HG02759 (cell line): ENCODE measurements around the gene PBRM1.
A peak's percentile ranks its signal among the peaks of the same experiment; 100 is the strongest.
"Not testable (repeated sequence)": the region's sequence is repeated elsewhere in the genome, so short reads cannot be mapped to it uniquely, and the experiment has no call there.

ENCODE experiments used
- ATAC-seq: cut with Tn5 transposase; IDR thresholded peaks from one replicate; pipeline ENCODE4 v1.9.1; 2021; ENCODE audit warnings: mild to moderate bottlenecking, moderate library complexity; ENCODE audit not compliant: unreplicated experiment

The PBRM1 gene

DNA sequence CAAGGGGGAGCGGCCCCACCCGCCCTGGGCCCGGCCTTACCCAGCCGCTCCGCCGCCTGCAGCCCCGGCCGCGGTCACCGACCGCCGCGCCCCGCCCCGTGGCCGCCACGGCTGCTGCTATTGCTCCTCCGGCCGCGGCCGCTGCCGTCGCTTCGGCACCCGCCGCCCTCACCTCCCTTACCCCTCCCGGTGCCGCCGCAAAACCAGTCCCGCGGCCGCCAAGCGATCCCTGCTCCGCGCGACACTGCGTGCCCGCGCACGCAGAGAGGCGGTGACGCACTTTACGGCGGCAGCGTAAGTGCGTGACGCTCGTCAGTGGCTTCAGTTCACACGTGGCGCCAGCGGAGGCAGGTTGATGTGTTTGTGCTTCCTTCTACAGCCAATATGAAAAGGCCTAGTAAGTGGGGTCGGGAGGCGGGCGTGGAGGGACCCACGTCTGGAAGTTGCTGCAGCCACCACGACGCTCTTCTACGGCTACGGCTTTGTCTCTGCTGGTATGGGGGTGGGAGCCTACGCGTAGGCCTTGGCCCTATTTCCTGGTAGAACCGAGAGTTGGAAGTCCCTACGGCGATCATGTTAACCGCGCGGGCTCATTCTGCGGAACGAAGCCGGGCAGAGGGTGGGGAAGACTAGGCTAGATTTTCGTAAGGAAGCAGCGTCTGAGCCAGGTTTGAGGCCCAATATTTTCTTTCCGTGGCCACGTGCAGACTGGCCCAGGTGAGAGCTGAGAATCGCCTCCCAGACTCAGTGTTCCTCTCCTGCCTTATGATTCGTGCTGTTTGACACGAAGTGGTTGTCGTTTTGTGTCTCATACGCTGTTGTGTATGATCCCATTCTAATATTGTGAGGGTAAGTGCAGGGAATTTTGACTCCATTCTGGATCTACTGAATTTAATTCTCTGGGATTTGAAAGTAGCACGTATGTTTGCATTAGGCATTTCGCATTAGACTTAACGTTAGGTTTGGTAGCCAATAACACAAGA lies at the start of gene PBRM1, which contains the start of gene GNL3:
Gene PBRM1 (minus strand): TSS at position 205 of the 983 bp plus-strand sequence.
Gene GNL3 (plus strand): TSS at position 324 of the 983 bp plus-strand sequence. CDS start 61 bp downstream, at position 385.
- peak; percentile 80 for ATAC-seq

DNA sequence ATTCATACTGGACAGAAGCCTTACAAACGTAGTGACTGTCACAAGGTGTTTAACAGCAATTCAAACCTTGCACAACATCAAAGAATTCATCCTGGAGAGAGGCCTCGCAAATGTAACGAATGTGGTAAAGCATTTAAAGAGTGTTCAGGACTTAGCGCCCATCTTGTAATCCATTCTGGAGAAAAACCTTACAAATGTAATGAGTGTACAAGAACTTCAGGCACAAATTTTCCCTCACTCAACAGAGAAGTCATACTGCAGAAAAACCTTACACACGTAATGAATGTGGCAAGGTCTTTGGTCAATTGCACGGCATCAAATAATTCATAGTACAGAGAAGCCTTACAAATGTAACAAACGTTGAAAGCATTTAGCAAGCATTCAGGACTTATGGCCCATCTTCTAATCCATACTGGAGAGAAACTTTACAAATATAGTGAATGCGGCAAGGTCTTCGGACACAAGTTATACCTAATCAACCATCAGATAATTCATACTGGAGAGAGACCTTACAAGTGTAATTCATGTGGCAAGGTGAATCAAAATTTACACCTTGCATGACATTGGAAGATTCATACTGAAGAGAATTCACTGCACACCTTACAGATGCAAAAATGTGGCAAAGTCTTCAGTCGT lies 47.7 kb upstream of the PBRM1 start:
- ATAC-seq = no peak

DNA sequence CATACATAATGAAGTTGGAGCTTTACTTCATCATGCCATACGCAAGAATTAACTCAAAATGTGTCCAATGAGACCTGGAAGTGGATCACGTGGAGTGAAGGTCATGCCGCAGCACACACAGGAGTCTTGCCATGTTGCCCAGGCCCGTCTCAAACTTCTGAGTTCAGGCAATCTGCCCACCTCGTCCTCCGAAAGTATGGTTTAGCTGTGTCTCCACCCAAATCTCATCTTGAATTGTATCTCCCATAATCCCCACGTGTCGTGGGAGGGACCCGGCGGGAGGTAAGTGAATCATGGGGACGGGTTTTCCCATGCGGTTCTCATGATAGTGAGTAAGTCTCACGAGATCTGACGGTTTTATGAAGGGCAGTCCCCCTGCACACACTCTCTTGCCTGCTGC lies 45.9 kb upstream of the PBRM1 start:
- no peak for ATAC-seq

DNA sequence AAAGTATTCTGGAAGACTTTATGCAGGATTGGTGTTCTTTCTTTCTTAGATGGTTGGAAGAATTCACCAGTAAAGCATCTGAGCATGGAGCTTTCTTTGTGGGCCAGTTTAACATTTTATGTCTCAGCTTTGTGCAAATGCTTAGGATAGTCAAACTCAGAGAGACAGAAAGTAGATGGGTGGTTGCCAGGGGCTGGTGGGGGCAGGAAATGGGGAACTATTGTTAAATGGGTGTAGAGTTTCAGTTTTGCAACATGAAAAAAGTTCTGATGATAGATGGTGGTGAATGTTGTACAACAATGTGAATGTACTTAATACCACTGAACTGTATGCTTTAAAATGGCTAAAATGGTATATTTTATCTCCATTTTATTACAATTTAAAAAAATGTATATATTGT lies 45.0 kb upstream of the PBRM1 start:
- ATAC-seq = no peak

DNA sequence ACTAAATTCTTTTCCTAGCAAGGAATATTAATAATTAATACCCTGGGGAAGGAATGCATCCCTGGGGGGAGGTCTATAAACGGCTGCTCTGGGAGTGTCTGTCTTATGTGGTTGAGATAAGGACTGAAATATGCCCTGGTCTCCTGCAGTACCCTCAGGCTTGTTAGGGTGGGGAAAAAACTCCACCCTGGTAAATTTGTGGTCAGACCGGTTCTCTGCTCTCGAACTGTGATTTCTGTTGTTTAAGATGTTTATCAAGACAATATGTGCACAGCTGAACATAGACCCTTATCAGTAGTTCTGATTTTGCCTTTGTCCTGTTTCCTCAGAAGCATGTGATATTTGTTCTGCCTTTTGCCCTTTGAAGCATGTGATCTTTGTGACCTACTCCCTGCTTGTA lies 43.0 kb upstream of the PBRM1 start:
- ATAC-seq = not testable (repeated sequence)

DNA sequence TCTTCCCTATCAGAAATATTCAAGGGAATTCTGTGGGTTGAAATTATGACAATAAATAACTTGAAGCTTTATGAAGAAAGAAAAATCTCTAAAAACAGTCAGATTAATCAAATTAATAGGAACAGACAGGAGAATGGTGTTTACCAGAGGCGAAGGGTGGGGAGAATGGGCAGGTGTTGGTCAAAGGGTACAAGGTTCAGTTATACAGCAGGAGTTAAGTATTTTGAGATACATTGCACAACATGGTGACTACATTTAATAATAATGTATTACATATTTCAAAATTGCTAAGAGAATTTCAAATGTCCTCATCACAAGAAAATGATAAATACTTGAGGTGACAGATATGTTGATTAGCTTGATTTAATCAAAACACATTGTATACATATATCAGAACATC lies 38.8 kb upstream of the PBRM1 start:
- no peak for ATAC-seq

DNA sequence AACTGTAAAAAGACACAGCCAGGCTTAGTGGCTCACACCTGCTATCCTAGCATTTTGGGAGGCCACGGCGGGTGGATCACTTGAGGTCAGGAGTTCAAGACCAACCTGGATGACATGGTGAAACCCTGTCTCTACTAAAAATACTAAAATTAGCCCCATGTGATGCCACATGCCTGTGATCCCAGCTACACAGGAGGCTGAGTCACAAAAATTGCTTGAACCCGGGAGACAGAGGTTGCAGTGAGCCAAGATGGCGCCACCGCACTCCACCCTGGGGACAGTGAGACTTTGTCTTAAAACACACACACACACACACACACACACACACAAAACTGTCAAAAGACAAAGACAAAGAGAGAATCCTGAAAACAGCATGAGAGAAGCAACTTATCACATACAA lies 38.2 kb upstream of the PBRM1 start:
- ATAC-seq = no peak

DNA sequence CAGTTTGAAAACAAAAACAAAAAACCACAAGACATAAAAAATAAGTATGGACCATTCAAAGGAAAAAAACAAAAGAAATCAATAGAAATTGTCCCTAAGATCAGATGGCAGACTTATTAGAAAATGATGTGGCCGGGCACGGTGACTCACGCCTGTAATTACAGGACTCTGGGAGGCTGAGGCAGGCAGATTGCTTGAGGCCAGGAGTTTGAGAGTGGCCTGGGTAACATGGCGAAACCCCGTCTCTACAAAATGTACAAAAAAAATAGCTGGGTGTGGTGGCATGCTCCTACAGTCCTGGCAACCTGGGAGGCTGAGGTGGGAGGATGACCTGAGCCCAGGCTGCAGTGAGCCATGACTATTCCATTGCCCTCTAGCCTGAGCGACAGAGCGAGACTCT lies 36.8 kb upstream of the PBRM1 start:
- no peak for ATAC-seq

DNA sequence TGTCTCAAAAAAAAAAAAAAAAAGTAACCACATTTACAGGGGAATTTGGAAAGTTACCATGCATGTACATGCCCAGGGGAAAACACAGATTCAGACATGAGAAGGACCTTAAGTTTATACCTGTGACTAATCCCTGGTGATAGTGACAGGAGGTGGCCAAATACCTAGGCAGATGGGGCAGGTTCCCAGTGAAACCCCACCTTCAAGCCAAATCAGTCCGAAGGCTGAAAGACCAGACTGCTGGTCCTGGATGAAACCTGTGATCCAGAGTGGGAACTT lies 36.0 kb upstream of the PBRM1 start:
- no peak for ATAC-seq

DNA sequence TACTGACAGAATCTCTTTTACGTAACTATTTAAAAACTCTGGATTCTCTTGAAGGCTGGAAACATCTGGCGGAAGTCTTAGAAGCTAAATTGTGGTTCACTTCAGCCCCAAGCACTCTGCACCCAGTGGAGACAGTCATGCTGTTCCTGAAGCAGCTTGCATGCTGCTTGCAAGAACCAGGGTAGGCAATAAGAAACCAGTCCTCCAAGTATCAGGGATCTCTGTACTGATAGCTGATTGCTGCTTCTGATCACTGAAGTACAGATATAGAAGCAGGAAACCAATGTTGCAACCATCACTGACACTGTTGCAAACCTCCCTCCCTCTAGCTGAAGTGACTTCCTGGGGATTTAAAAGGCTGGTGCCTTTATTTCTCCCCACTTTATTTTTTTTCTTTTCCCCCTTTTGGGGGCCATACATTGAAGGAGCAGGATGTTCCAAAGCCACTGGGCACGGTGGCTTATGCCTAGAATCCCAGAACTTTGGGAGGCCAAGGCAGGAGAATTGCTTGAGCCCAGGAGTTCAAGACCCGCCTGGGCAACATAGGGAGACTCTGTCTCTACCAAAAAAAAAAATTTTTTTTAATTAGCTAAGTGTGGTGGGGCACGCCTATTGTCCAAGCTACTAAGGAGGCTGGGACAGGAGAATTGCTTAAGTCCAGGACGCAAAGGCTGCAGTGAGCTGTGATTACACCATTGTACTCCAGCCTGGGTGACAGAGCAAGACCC lies 35.5 kb upstream of the PBRM1 start:
- peak; percentile 64 for ATAC-seq

DNA sequence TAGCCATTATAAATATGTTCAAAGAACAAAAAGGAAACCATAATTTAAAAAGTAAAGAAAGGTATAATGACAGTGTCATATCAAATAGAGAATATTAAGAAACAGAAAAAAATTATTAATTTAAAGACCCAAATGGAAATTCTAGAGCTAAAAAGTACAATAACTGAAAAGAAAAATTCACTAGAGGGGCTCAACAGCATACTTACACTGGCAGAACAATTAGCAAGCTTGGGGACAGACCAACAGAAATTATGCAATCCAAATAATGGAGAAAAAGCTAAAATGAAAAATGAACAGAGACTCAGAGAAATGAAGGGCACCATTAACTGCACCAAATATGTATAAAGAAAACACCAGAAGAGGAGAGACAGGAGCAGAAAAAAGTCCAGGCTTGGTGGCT lies 33.9 kb upstream of the PBRM1 start:
- ATAC-seq = no peak

DNA sequence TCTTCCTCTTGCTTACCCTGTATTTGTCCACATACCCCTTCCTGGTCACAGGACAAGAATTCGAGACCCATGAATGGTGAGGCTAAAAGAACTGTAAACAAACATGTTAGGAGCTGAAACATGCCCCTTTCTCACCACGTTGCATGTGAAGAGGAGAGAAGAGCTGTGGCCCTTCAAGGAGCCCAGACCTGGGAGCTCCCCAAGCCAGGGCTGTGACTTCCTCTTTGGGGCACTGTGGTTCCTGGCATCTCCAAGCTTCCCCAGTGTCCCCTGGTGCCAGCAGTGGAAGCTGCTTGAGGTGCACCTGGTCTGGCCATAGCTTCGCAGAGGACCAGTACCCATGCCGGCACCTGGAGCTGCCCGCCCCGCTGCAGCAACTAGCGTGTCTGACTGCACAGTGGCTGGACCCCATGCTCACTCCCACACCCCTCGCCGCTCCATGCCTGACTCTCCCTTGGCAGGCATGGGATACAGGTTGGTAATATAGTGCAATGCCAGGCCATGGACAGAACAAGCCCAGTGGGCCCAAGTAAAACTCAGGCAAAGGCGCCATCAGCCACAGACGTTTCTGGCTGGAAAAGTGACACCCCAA lies 30.1 kb upstream of the PBRM1 start:
- no peak for ATAC-seq

DNA sequence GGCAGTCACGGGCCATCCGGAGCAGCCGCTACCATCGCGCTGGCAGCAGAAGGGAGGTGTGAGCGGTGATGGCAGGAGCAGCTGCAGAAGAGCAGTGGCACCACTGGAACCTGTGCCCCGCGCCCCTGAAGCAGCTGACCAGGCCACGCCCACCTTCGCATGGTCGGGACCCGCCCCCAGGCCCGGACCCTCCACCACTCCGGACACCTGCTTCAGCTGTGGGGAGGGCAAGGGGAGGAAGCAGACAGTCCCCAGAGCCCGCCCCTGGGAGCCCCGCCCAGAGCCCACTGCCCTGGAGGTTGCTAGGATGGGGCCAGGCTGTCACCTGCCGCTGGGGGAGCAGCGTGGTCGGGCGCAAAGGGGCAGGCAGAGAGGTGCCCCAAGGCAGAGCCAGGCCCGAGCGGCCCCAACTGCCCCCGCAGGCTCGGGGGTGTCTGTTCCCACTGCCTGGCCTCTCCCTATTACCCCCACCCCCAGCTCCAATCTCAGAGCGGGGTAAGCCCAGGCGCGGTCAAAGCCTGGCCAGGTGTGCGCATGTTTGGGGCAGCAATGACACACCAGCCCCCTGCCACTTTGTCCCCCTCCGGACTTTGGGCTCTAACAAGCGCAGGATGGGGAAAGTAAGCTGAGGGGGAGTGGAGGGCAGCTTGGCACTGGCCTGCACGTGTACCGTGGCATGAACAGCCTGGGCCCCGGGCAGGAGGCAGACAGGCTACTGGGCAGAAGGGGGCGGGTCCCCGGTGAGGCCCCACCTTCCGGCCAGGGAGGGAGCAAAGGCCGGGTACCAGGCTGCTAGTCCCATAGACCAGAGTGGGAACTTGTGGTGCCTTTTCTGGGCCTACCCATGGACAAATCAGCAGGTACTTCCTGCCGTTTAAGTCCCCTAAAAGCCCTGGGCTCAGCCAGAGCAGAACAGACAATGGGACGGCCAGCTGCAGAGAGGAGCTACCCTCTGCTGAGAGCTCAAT lies 28.9 kb upstream of the PBRM1 start:
- no peak for ATAC-seq

DNA sequence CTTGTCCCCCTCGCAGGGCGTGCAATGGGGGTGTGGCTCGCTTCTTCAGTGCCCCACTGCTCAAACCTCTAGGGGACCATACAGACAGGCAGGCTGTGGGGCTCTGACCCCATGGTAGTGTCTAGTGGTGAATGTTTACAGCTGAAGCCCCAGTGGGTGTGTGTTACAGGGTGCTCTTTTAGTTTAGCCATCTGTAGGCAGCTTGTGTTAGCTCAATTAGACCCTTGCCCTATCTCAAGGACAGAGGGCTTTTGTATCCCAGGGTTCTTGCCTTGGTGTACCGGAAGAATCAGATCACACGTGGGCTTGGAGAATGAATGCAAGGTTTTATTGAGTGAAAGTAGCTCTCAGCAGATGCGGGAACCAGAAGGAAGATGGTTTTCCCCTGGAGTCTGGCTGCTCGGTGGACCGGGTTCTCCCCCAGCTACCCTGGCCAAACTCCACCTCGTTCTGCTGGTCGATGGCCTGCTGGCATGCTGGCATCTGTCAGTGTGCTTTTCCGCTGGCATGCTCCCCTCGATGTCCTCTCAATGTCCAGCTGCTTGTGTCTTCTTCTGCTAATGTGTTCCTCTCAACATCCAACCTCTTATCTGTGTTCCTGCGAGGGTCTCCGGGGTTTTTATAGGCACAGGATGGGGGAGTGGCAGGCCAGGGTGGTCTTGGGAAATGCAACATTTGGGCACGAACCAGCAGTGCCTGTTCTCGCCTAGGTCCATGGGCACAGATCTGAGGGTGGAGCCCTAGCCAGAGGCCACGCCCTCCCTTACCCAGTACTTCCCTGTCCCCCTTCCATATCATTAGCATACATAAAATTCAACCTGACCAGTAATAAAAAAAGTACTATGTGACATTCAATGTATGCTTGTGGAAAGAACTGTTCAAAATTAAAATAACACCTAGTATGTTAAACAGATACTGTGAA lies 26.8 kb upstream of the PBRM1 start:
- no peak for ATAC-seq

DNA sequence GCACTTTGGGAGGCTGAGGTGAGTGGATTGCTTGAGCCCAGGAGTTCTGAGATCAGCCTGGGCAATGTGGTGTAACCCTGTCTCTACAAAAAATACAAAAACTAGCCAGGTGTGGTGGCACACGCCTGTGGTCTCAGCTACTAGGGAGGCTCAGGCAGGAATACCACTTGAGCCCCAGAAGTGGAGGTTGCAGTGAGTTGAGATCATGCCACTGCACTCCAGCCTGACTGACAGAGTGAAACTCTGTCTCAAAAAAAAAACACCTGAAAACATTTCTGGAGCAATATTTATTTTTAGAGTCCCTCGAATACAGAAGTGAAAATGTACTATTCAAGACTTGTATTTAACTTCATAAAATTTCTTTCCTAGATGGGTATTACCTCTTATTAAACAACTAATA lies 24.8 kb upstream of the PBRM1 start:
- no peak for ATAC-seq

DNA sequence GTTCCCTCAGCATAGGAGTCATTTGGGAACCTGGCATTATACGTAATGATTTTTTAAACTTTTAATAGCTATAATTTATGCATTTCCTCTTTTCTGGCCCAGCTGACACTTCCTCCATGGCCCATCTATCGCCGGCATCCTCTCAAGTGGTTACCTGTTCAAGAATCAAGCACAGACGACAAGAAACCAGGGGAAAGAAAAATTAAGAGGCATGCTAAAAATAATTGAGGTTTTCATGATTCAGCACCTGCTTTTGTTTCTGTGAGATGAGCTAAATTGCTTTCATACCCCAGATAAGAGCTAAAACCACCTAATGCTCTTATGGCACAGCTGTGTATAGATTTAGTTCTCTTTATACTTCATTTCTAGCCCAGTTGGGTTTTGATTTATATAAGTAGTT lies 21.9 kb upstream of the PBRM1 start:
- no peak for ATAC-seq

DNA sequence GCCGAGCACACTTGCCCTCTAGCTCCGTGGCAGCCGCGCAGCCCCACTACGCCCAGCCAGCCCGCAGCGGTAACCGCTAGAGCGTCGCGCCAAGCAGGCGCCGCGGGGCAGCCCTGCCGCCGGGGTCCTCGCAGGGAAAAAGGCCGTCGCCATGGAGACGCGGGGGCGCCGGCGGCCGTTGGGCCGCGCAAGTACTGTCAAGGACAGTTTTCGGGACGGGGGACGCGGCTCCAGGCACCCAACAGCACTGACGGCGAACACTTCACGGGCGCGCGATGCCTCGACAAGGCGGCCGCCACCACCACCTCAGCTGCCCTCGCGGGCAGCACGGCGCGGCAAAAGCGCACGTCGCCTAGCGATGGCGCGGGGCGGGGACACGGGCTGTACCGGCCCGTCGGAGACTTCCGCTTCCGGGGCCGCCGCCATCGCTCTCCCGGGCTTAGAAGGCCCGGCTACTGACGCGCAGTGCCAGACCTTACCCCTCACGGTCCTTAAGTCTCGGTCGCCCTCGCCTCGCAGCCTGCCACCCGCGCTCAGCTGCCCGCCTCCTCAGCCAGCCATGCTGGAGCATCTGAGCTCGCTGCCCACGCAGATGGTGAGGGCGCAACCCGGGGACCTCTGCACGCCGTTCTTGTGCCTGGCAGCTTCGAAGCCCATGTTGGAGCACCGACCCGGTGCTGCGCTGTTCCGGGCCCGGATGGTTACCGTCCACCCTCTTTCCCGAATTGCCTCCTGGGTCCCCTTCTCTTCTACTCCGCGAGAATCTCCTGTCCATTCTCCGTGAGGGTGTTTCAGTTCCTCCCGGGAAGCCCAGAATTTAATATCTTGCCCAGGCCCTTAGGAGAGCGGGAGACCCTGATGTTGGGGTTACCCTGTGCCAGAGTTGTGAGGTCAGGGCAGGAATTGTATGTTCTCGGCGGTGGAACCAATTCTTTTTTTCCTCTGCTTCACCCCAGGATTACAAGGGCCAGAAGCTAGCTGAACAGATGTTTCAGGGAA lies 20.3 kb upstream of the PBRM1 start, which contains the start of the genes GLT8D1 and SPCS1:
Gene GLT8D1 (minus strand): TSS at position 104 of the 999 bp plus-strand sequence. CDS start 5,331 bp downstream, outside the sequence.
Gene SPCS1 (plus strand): TSS at position 419 of the 999 bp plus-strand sequence. CDS start 141 bp downstream, at position 560.
- ATAC-seq = peak; percentile 89

DNA sequence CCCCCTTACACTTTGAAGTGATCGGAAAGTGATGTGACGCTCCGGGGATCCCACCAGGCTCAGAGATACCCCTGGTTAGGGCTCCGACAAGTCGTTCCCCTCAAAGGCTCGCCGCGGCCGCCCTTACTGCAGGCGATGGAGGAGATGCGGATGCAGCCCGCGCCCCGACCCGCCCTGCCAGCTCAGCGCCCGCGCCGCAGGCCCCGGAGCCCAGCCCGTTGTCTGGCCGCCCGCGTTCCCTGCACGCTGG lies 19.6 kb upstream of the PBRM1 start:
- no peak for ATAC-seq
